Pancreas (tissue), 10 donors: Measurements from ENCODE around the gene SOX5. TPM values are rescaled to one million over a fixed set of nuclear protein-coding genes. Genes with fewer than 3 reads are reported as not detected.
"Not testable (repeated sequence)": the region's sequence is repeated elsewhere in the genome, so short reads cannot be mapped to it uniquely, and the experiment has no call there.

Experiments used
- ATAC-seq, 4 donors: fragments of 200-7000 bp; cut with Tn5 transposase; one replicate each; pipeline versions ENCODE4 v1.8.0 to v1.9.1; 2020; ENCODE audit warnings: mild to moderate bottlenecking in 4 of 4, moderate library complexity in 4 of 4
- DNase-seq, 6 donors: peaks; one replicate each; pipeline ENCODE4 v3.0.0-alpha.2; 2020
- FAIRE-seq: peaks from 2 replicates; lab custom pipeline; 2012; peaks lifted over from hg19 to GRCh38; lab: Jason Lieb, UNC
- H3K27ac ChIP-seq, 4 donors: fragments of 200-600 bp; sonication (generic); 1 replicate in 3 of 4; 2 replicates in 1 of 4; pipeline versions ENCODE4 v1.5.0 to v1.8.0; 2020
- H3K27me3 ChIP-seq, 4 donors: fragments of 200-600 bp; one replicate each; pipeline ENCODE4 v1.8.0; 2021
- H3K36me3 ChIP-seq, 3 donors: fragments of 200-600 bp; sonication (generic) in 1 of 3; one replicate each; pipeline versions ENCODE4 v1.5.0 to v1.8.0; 2020 to 2021
- H3K4me1 ChIP-seq, 3 donors: fragments of 200-600 bp; one replicate each; pipeline ENCODE4 v1.8.0; 2021
- H3K4me3 ChIP-seq, 4 donors: fragments of 200-600 bp; sonication (generic) in 2 of 4; one replicate each; pipeline versions ENCODE4 v1.5.0 to v1.8.0; 2020 to 2021
- H3K9me3 ChIP-seq, 4 donors: fragments of 200-600 bp; one replicate each; pipeline ENCODE4 v1.8.0; 2021
- WGBS, 2 donors: extraction: QIAGEN DNeasy Blood & Tissue Kit; methylation state at CpG; one replicate each; pipeline ENCODE4 v1.1.7; 2013; 5-methylcytosine and 5-hydroxymethylcytosine counted together
- intact Hi-C, 3 donors: fragments of 100-400 bp; cut with DNase I; formaldehyde crosslinking; loops; one replicate each; pipeline versions ENCODE4 v1.11.1 to v1.14.2; 2022
- polyA plus RNA-seq, 2 donors: library from polyadenylated mRNA; stranded (reverse); fragments of 200-250 nt; gene quantifications; one replicate each; pipeline ENCODE4 v1.2.3, GENCODE V29; 2013
- total RNA-seq, 6 donors: library from RNA; stranded (reverse); fragmentation: NEBNext Ultra II Directional in 4 of 6; extraction: Animal tissue kit (Norgen Biotek cat#: 25700) in 4 of 6; gene quantifications; one replicate each; pipeline versions ENCODE4 v1.2.1 to v1.2.4, GENCODE V29; 2021 to 2023
- TF ChIP-seq, protein P1 (sequence below), 4 donors: fragments of 200-600 bp; sonication (generic) in 3 of 4; IDR thresholded peaks; one replicate each; pipeline versions ENCODE4 v1.5.0 to v1.8.0; 2021; ENCODE audit warnings: antibody characterized with exemption in 4 of 4
- donor health status: healthy with polysubstance abuse.
- donor health status: DM: no; HTN: no; CAD: no; lungs with moderate emphysema.
- donor health status: DM: no; HTN: no; CAD: no.
- donor health status: control.
- donor health status: control.
- donor health status: Bipolar disorder and iron deficiency.
- donor health status: DM: yes; HTN: yes; CAD: no.
- donor health status: DM: no; HTN: no; CAD: no.
- donor health status: DM: no; HTN: no; CAD: no.
- donor health status: DM: yes; HTN: yes; CAD: no.

SOX5 gene
- total and polyA plus RNA-seq, 8 donors: 0.47 to 2.5 (median 1.6) TPM

DNA sequence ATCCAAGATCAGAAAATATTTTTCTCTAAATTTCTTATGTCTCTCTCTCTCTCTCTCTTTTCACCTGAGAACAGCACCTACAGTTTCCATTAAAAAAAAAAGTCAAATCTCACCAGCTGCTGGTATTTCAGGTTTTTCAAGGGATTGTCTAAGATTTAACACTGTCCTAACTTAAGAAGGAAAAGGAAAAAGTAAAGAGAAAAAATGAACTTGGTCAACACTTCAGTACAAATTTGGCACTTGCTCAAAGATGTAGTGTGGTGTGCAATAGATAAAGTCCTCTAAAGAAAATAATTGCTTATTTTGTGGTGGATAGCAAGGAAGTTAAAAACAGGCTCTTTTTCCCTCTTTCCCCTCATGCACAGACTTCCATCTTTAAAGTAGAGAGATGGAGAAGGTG is 416.2 kb downstream of the SOX5 start:
- no peak for DNase-seq
- no peak for ATAC-seq
- Histone ChIP-seq H3K27ac (no peak overlapping the region), H3K27me3 (no peaks in the 10 kb centered on the region), H3K36me3 (no peaks in the 10 kb centered on the region), H3K9me3 (no peaks in the 10 kb centered on the region), H3K4me3 (no peak overlapping the region), H3K4me1 (no peaks in the 10 kb centered on the region)
- FAIRE-seq: no peak
- TF ChIP-seq, protein P1, sequence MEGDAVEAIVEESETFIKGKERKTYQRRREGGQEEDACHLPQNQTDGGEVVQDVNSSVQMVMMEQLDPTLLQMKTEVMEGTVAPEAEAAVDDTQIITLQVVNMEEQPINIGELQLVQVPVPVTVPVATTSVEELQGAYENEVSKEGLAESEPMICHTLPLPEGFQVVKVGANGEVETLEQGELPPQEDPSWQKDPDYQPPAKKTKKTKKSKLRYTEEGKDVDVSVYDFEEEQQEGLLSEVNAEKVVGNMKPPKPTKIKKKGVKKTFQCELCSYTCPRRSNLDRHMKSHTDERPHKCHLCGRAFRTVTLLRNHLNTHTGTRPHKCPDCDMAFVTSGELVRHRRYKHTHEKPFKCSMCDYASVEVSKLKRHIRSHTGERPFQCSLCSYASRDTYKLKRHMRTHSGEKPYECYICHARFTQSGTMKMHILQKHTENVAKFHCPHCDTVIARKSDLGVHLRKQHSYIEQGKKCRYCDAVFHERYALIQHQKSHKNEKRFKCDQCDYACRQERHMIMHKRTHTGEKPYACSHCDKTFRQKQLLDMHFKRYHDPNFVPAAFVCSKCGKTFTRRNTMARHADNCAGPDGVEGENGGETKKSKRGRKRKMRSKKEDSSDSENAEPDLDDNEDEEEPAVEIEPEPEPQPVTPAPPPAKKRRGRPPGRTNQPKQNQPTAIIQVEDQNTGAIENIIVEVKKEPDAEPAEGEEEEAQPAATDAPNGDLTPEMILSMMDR (IDR thresholded peaks at IDR 0.05): no peak
- intact Hi-C loops: no loop called here

DNA sequence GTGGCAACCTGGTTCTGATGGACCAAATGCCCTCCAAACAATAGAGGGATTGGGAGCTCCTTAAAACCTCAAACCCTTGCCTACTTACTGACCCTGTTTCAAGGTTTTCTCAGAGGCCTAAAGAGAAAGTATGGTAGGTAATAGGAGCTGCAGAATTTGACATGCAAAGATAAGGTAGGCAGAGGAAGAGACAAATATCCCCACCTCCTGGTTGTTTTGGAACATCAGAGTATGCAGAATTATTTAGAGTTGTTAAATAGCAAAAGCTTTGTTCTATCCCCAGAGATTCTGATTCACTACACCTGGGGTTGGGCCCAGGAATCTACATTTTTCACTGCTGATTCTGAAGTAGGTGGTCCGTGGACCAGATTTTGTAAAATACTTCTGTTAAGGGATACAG is 421.2 kb downstream of the SOX5 start:
- Histone ChIP-seq H3K9me3 (no peaks in the 10 kb centered on the region), H3K27ac (no peak overlapping the region), H3K27me3 (no peaks in the 10 kb centered on the region), H3K4me1 (no peaks in the 10 kb centered on the region), H3K4me3 (no peak overlapping the region), H3K36me3 (no peaks in the 10 kb centered on the region)
- no peak for ATAC-seq
- FAIRE-seq: no peak
- TF ChIP-seq, protein P1 (IDR thresholded peaks at IDR 0.05): no peak
- DNase-seq: no peak
- intact Hi-C loops: no loop called here
- WGBS, 2 donors: 81 to 90% methylated on average over 1 of the region's 1 CpG

DNA sequence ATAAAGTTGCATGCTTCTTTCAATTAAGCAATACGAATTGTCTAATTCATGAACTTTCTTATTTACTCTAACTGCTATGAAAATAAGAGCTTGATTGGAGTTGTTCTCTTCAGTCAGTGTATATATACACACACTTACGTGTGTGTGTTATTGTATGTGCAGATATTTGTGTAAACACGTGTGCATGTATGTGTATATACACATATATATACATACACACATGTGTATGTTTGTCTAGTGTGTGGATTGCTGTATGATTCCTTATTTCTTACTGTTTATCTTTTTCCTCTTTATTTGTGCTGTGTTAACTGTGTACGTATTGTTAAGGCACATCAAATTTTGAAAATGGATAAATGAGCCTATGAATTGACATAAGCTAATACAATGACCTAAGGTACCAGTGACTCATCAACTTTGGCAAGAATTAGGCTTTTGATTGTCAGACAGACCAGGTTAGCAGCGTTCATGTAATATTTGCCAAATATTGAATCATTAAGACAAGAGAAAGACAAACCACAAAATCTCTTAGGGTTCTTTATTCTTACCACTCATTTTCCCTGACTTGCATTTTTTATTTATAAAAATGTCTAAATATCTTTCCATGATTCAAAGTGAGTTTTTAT is 423.9 kb downstream of the SOX5 start:
- no peaks in the 10 kb centered on the region for H3K27me3 ChIP-seq
- H3K4me1 ChIP-seq: no peaks in the 10 kb centered on the region
- no peak for FAIRE-seq
- peak in 1 of 4 donors; percentile 37 for ATAC-seq
- no peaks in the 10 kb centered on the region for H3K36me3 ChIP-seq
- 45 to 56% methylated on average over 5 of the region's 5 CpGs for WGBS, 2 donors
- H3K4me3 ChIP-seq: no peak overlapping the region
- TF ChIP-seq, protein P1 (IDR thresholded peaks at IDR 0.05): no peak
- no peaks in the 10 kb centered on the region for H3K9me3 ChIP-seq
- intact Hi-C loops: no loop called here
- H3K27ac ChIP-seq: no peak overlapping the region
- DNase-seq: no peak

DNA sequence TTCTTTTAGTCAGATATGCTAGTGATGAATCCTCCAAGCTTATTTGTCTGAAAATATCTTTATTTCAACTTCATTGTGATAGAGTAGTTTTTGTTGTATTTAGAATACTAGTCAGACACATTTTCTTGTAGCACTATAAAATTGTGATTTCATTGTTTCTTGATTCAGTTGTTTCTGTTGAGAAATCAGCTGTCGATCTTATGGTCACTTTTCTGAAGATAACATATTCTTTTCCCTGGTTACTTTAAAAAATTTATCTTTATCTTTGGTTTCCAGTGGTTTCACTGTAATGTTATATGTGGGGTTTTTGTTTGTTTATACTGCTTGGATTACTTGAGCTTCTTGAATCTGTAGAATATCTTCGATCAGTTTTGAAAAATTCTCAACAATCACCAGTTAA is 426.1 kb downstream of the SOX5 start:
- intact Hi-C loops: no loop called here
- H3K4me3 ChIP-seq: no peak overlapping the region
- DNase-seq: no peak
- no peak overlapping the region for H3K27ac ChIP-seq
- no peaks in the 10 kb centered on the region for H3K9me3 ChIP-seq
- no peak for ATAC-seq
- no peaks in the 10 kb centered on the region for H3K36me3 ChIP-seq
- no peaks in the 10 kb centered on the region for H3K4me1 ChIP-seq
- FAIRE-seq: no peak
- WGBS, 2 donors: 82 to 90% methylated on average over 2 of the region's 2 CpGs
- TF ChIP-seq, protein P1 (IDR thresholded peaks at IDR 0.05): no peak
- H3K27me3 ChIP-seq: no peaks in the 10 kb centered on the region

DNA sequence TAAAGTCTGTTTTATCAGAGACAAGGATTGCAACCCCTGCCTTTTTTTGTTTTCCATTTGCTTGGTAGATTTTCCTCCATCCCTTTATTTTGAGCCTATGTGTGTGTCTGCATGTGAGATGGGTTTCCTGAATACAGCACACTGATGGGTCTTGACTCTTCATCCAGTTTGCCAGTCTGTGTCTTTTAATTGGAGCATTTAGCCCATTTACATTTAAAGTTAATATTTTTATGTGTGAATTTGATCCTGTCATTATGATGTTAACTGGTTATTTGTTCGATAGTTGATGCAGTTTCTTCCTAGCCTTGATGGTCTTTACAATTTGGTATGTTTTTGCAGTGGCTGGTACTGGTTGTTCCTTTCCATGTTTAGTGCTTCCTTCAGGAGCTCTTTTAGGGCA is 430.0 kb downstream of the SOX5 start:
- H3K9me3 ChIP-seq, H3K4me3 ChIP-seq, H3K27me3 ChIP-seq, DNase-seq, H3K4me1 ChIP-seq, FAIRE-seq, ATAC-seq, H3K36me3 ChIP-seq, intact Hi-C loops, H3K27ac ChIP-seq: not testable (repeated sequence)
- 53 to 73% methylated on average over 1 of the region's 1 CpG for WGBS, 2 donors

DNA sequence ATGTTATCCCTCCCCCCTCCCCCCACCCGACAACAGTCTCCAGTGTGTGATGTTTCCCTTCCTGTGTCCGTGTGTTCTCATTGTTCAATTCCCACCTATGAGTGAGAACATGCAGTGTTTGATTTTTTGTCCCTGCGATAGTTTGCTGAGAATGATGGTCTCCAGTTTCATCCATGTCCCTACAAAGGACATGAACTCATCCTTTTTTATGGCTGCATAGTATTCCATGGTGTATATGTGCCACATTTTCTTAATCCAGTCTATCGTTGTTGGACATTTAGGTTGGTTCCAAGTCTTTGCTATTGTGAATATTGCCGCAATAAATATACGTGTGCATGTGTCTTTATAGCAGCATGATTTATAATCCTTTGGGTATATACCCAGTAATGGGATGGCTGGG is 433.7 kb downstream of the SOX5 start:
- H3K27me3 ChIP-seq, H3K4me1 ChIP-seq, FAIRE-seq, H3K36me3 ChIP-seq, ATAC-seq, H3K4me3 ChIP-seq, DNase-seq, H3K27ac ChIP-seq, intact Hi-C loops, H3K9me3 ChIP-seq: not testable (repeated sequence)
- 73 to 75% methylated on average over 5 to 6 of the region's 6 CpGs for WGBS, 2 donors
